ENCODE results near the gene PTPRN2. TPM values are rescaled to one million over a fixed set of nuclear protein-coding genes. Genes with fewer than 3 reads are reported as not detected.

The PTPRN2 gene
- total RNA-seq, 5 donors from 2014 or later (not counting 1 experiment from before 2014, with no cell fraction given), result 0.60 to 1.7 (median 0.82) TPM

DNA sequence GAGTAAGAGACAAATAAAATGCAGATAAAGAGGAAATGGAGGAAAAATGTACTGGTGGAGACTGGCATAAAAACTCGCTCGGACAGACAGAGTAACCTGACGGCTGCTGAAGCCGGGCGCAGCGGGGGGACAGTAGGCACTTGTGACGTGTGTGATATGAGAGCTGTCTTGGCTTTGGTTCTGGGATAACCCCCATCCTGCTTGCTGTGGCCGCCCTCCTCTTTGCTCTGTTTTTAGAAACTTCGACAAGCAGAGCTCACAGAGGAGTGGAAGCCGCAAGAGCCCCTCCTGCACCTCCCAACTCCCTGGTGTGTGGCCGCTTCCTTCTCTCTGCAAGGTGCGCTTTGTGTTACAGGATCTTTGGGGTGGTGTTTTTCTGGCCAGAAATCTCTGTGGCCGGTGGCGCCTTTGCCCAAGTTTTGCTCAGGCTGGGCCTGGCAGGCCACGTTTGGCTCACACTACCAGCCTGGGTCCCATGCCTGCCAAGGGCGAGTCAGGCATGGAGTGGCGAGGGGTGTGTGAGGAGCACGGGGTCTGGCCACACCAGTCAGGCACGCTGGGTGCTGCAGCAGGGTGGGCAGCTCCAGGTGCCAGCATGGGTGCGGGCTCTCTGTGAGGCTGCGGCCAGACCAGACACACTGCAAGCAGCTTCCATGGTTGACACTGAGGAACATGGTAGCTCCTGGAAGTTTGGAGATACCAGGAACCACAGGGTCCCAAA, 982.8 kb downstream of the PTPRN2 start:
- ATAC-seq (replicated peaks in 1 of 4) (no peak), DNase-seq (no peak)
- CTCF ChIA-PET, result no interaction called here
- Histone ChIP-seq H3K4me1 (ENCODE audit: control insufficient read depth in 1 of 2, extremely low read depth in 1 of 2, insufficient read depth in 2 of 2, low read length in 2 of 2) (peaks cover 0 to 5% of the 10 kb centered on the region in 2 experiments), H3K9me3 (no peaks in the 10 kb centered on the region), H3K27ac (ENCODE audit: low read length) (no peak overlapping the region), H3K27me3 (replicated peaks in 1 of 2; ENCODE audit: control insufficient read depth in 2 of 2, extremely low read depth in 1 of 2, insufficient read depth in 2 of 2, low read length in 1 of 2) (peaks cover 0 to 14% of the 10 kb centered on the region in 2 experiments), H3K36me3 (ENCODE audit: control insufficient read depth in 2 of 2, extremely low read depth in 1 of 2, insufficient read depth in 1 of 2, low read length in 1 of 2) (no peaks in the 10 kb centered on the region), H3K4me3 (ENCODE audit: control insufficient read depth in 1 of 2, extremely low read depth in 1 of 2, low read length in 1 of 2) (no peak overlapping the region)
- Mint-ChIP-seq H3K4me3 (no peak overlapping the region), H3K36me3 (no peaks in the 10 kb centered on the region), H3K4me1 (peaks cover 0 to 6% (median 2%) of the 10 kb centered on the region in 3 donors), H3K27me3 (peaks cover 0 to 1% of the 10 kb centered on the region in 2 donors), H3K9me3 (no peaks in the 10 kb centered on the region), H3K27ac (no peak overlapping the region)
- WGBS (ENCODE audit: insufficient coverage), result 94% methylated on average over 18 of the region's 21 CpGs
- POLR2A ChIA-PET, result no interaction called here

DNA sequence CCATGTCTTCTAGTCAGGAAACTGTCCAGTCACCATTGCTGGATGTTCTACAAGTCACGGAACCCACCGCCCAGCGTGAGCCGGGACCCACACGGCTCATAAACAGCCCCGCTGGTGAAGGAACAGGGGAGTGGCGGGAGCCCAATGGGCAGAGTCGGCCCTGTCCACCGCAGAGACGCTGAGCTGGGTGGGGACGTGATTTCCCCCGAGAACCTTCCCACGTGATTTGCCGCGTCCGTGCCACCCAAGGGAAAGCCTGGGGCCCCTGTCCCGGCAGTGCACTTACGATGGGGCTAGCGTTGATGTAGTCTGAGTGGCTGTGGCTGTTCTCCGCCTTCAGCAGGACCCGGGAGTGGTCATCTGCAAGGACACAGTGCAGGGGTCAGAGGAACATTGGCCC, 983.9 kb downstream of the PTPRN2 start:
- Histone ChIP-seq H3K36me3 (ENCODE audit: control insufficient read depth in 2 of 2, extremely low read depth in 1 of 2, insufficient read depth in 1 of 2, low read length in 1 of 2) (no peaks in the 10 kb centered on the region), H3K4me1 (ENCODE audit: control insufficient read depth in 1 of 2, extremely low read depth in 1 of 2, insufficient read depth in 2 of 2, low read length in 2 of 2) (peaks cover 0 to 5% of the 10 kb centered on the region in 2 experiments), H3K27ac (ENCODE audit: low read length) (no peak overlapping the region), H3K4me3 (ENCODE audit: control insufficient read depth in 1 of 2, extremely low read depth in 1 of 2, low read length in 1 of 2) (no peak overlapping the region), H3K27me3 (replicated peaks in 1 of 2; ENCODE audit: control insufficient read depth in 2 of 2, extremely low read depth in 1 of 2, insufficient read depth in 2 of 2, low read length in 1 of 2) (peaks cover 0 to 17% of the 10 kb centered on the region in 2 experiments), H3K9me3 (no peaks in the 10 kb centered on the region)
- Mint-ChIP-seq H3K27me3 (peaks cover 0 to 1% of the 10 kb centered on the region in 2 donors), H3K9me3 (no peaks in the 10 kb centered on the region), H3K4me1 (peaks cover 0 to 6% (median 2%) of the 10 kb centered on the region in 3 donors), H3K36me3 (no peaks in the 10 kb centered on the region), H3K4me3 (no peak overlapping the region), H3K27ac (no peak overlapping the region)
- no peak for ATAC-seq (replicated peaks in 1 of 4)
- ChIA-PET POLR2A (no interaction called here), CTCF (no interaction called here)
- whole genome bisulfite sequencing (ENCODE audit: insufficient coverage), result 93% methylated on average over 16 of the region's 21 CpGs
- DNase-seq, result no peak

GRCh38 chr7:157603005-157603404, 984.6 kb downstream of the PTPRN2 start:
- peaks cover 0 to 1% of the 10 kb centered on the region in 2 donors for H3K27me3 Mint-ChIP-seq
- no peak for ATAC-seq (replicated peaks in 1 of 4)
- Histone ChIP-seq H3K27ac (ENCODE audit: low read length) (no peak overlapping the region), H3K9me3 (no peaks in the 10 kb centered on the region), H3K27me3 (replicated peaks in 1 of 2; ENCODE audit: control insufficient read depth in 2 of 2, extremely low read depth in 1 of 2, insufficient read depth in 2 of 2, low read length in 1 of 2) (peaks cover 0 to 22% of the 10 kb centered on the region in 2 experiments), H3K36me3 (ENCODE audit: control insufficient read depth in 2 of 2, extremely low read depth in 1 of 2, insufficient read depth in 1 of 2, low read length in 1 of 2) (no peaks in the 10 kb centered on the region), H3K4me1 (ENCODE audit: control insufficient read depth in 1 of 2, extremely low read depth in 1 of 2, insufficient read depth in 2 of 2, low read length in 2 of 2) (peaks cover 0 to 5% of the 10 kb centered on the region in 2 experiments), H3K4me3 (ENCODE audit: control insufficient read depth in 1 of 2, extremely low read depth in 1 of 2, low read length in 1 of 2) (no peak overlapping the region)
- no peak overlapping the region for H3K4me3 Mint-ChIP-seq
- no peaks in the 10 kb centered on the region for H3K9me3 Mint-ChIP-seq
- ChIA-PET POLR2A (no interaction called here), CTCF (no interaction called here)
- no peak for DNase-seq
- H3K27ac Mint-ChIP-seq, result no peak overlapping the region
- H3K36me3 Mint-ChIP-seq, result no peaks in the 10 kb centered on the region
- 100% methylated on average over 1 of the region's 9 CpGs for WGBS (ENCODE audit: insufficient coverage)
- peaks cover 0 to 6% (median 2%) of the 10 kb centered on the region in 3 donors for H3K4me1 Mint-ChIP-seq

DNA sequence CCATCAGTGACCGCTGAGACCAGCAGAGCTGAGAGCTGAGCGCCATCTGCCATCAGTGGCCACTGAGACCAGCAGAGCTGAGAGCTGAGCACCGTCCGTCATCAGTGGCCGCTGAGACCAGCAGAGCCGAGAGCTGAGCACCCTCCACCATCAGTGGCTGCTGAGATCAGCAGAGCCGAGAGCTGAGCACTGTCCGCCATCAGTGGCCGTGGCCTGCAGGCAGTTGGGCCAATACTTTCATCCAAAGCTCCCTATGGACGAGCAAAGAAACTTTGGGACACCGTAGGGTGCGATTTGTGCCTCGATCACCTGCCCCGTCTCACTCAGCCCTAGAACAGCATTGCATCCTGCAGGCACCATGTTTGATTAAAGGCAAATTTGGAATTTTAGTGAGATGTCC, 985.0 kb downstream of the PTPRN2 start:
- Histone ChIP-seq H3K27me3 (replicated peaks in 1 of 2; ENCODE audit: control insufficient read depth in 2 of 2, extremely low read depth in 1 of 2, insufficient read depth in 2 of 2, low read length in 1 of 2) (peaks cover 0 to 27% of the 10 kb centered on the region in 2 experiments), H3K9me3 (no peaks in the 10 kb centered on the region), H3K4me3 (ENCODE audit: control insufficient read depth in 1 of 2, extremely low read depth in 1 of 2, low read length in 1 of 2) (no peak overlapping the region), H3K27ac (ENCODE audit: low read length) (no peak overlapping the region), H3K4me1 (ENCODE audit: control insufficient read depth in 1 of 2, extremely low read depth in 1 of 2, insufficient read depth in 2 of 2, low read length in 2 of 2) (peaks cover 0 to 5% of the 10 kb centered on the region in 2 experiments), H3K36me3 (ENCODE audit: control insufficient read depth in 2 of 2, extremely low read depth in 1 of 2, insufficient read depth in 1 of 2, low read length in 1 of 2) (no peaks in the 10 kb centered on the region)
- ATAC-seq (replicated peaks in 1 of 4) (no peak), DNase-seq (no peak)
- Mint-ChIP-seq H3K9me3 (no peaks in the 10 kb centered on the region), H3K27ac (no peak overlapping the region), H3K4me1 (peaks cover 0 to 6% (median 2%) of the 10 kb centered on the region in 3 donors), H3K4me3 (no peak overlapping the region), H3K36me3 (no peaks in the 10 kb centered on the region), H3K27me3 (peaks cover 0 to 3% of the 10 kb centered on the region in 2 donors)
- POLR2A ChIA-PET, result no interaction called here
- 83% methylated on average over 12 of the region's 14 CpGs for WGBS (ENCODE audit: insufficient coverage)
- CTCF ChIA-PET, result no interaction called here

DNA sequence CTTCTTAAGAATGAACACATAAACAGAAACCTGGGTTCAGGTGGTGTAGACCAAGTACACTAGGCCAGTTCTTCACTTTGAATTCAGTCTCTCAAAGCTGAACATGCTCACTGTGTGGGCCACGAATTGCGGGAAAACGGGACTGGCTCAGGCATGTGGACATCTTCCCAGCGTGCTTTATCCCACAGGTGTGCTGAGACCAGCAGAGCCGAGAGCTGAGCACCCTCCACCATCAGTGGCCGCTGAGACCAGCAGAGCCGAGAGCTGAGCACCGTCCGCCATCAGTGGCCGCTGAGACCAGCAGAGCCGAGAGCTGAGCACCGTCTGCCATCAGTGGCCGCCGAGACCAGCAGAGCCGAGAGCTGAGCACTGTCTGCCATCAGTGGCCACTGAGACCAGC, 985.5 kb downstream of the PTPRN2 start:
- Histone ChIP-seq H3K27me3 (replicated peaks in 1 of 2; ENCODE audit: control insufficient read depth in 2 of 2, extremely low read depth in 1 of 2, insufficient read depth in 2 of 2, low read length in 1 of 2) (peaks cover 0 to 28% of the 10 kb centered on the region in 2 experiments), H3K9me3 (no peaks in the 10 kb centered on the region), H3K4me1 (ENCODE audit: control insufficient read depth in 1 of 2, extremely low read depth in 1 of 2, insufficient read depth in 2 of 2, low read length in 2 of 2) (peaks cover 0 to 5% of the 10 kb centered on the region in 2 experiments), H3K36me3 (ENCODE audit: control insufficient read depth in 2 of 2, extremely low read depth in 1 of 2, insufficient read depth in 1 of 2, low read length in 1 of 2) (no peaks in the 10 kb centered on the region), H3K4me3 (ENCODE audit: control insufficient read depth in 1 of 2, extremely low read depth in 1 of 2, low read length in 1 of 2) (no peak overlapping the region), H3K27ac (ENCODE audit: low read length) (no peak overlapping the region)
- no peak for DNase-seq
- ChIA-PET POLR2A (no interaction called here), CTCF (no interaction called here)
- H3K36me3 Mint-ChIP-seq, result no peaks in the 10 kb centered on the region
- H3K27ac Mint-ChIP-seq, result no peak overlapping the region
- H3K4me3 Mint-ChIP-seq, result no peak overlapping the region
- H3K4me1 Mint-ChIP-seq, result peaks cover 0 to 6% (median 2%) of the 10 kb centered on the region in 3 donors
- ATAC-seq (replicated peaks in 1 of 4), result no peak
- no peaks in the 10 kb centered on the region for H3K9me3 Mint-ChIP-seq
- peaks cover 0 to 3% of the 10 kb centered on the region in 2 donors for H3K27me3 Mint-ChIP-seq
- WGBS (ENCODE audit: insufficient coverage), result 93% methylated on average over 13 of the region's 15 CpGs

DNA sequence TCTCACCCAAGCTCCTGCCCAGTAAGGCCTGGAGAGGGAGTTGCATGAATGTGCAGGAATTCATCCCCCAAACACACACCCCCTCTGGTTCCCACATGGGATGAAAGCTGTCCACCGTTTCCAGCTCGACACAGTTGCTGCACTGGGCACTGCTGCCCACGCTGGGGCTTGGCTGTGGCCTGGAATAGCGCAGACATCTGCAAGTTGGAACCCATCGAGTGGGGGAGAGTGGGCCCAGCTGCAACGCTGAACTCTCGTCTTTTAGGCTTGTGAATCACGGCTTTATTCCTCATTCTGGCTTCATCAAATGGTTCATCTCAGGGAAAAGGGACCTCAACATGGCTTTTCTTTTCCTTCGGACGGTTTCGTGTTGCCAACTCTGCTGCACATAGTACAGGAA, 986.1 kb downstream of the PTPRN2 start:
- CTCF ChIA-PET, result no interaction called here
- ATAC-seq (replicated peaks in 1 of 4) (no peak), DNase-seq (no peak)
- Mint-ChIP-seq H3K27ac (no peak overlapping the region), H3K4me1 (peaks cover 0 to 2% (median 0%) of the 10 kb centered on the region in 3 donors), H3K36me3 (no peaks in the 10 kb centered on the region), H3K4me3 (no peak overlapping the region), H3K27me3 (peaks cover 0 to 3% of the 10 kb centered on the region in 2 donors), H3K9me3 (no peaks in the 10 kb centered on the region)
- Histone ChIP-seq H3K27ac (ENCODE audit: low read length) (no peak overlapping the region), H3K4me1 (ENCODE audit: control insufficient read depth in 1 of 2, extremely low read depth in 1 of 2, insufficient read depth in 2 of 2, low read length in 2 of 2) (peaks cover 0 to 5% of the 10 kb centered on the region in 2 experiments), H3K4me3 (ENCODE audit: control insufficient read depth in 1 of 2, extremely low read depth in 1 of 2, low read length in 1 of 2) (no peak overlapping the region), H3K27me3 (replicated peaks in 1 of 2; ENCODE audit: control insufficient read depth in 2 of 2, extremely low read depth in 1 of 2, insufficient read depth in 2 of 2, low read length in 1 of 2) (peaks cover 0 to 28% of the 10 kb centered on the region in 2 experiments), H3K9me3 (no peaks in the 10 kb centered on the region), H3K36me3 (ENCODE audit: control insufficient read depth in 2 of 2, extremely low read depth in 1 of 2, insufficient read depth in 1 of 2, low read length in 1 of 2) (no peaks in the 10 kb centered on the region)
- POLR2A ChIA-PET, result no interaction called here
- WGBS (ENCODE audit: insufficient coverage), result 77% methylated on average over 11 of the region's 11 CpGs
